ENCODE measurements around the gene C15orf40. TPM values are rescaled to one million over a fixed set of nuclear protein-coding genes. Genes with fewer than 3 reads are reported as not detected.

The C15orf40 gene
- polyA plus RNA-seq, 3 donors from 2014 or later, result 48.1 to 56.5 (median 48.7) TPM

- no peaks in the 10 kb centered on the region for H3K9me3 Mint-ChIP-seq
- H3K4me1 Mint-ChIP-seq, result peaks cover 11 to 16% of the 10 kb centered on the region in 2 donors
- H3K36me3 Mint-ChIP-seq, result no peaks in the 10 kb centered on the region
- no peak overlapping the region for H3K27ac Mint-ChIP-seq
- no peak for DNase-seq
- no peak overlapping the region for H3K4me3 Mint-ChIP-seq
- H3K27me3 Mint-ChIP-seq (ENCODE audit: low read depth in 3 of 3), result peaks cover 0 to 2% (median 0%) of the 10 kb centered on the region in 3 donors
These were observed 30.5 kb downstream of the C15orf40 start for GRCh38 chr15:82980981-82981380.

DNA sequence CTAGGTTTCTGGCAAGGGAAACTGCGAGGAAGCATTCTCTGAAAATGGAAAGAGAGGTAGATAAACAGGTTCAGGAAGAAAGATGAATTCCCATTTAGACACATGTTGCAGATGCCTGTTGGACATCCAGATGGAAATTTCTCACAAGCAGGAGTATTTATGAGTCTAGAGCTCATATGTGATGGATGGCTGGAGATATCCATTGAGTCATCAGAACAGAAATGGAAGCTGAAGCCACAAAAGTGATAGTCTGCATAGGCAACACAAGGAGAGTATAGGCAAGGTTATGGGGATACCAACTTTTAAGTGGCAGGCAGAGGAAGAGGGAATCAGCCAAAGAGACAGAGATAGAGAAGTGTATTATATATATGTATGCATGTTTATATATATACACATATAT lies 31.7 kb downstream of the C15orf40 start:
- Mint-ChIP-seq H3K27me3 (ENCODE audit: low read depth in 3 of 3) (no peaks in the 10 kb centered on the region), H3K27ac (no peak overlapping the region), H3K4me1 (peaks cover 1 to 4% of the 10 kb centered on the region in 2 donors), H3K9me3 (no peaks in the 10 kb centered on the region), H3K36me3 (no peaks in the 10 kb centered on the region), H3K4me3 (no peak overlapping the region)
- no peak for DNase-seq

- no peaks in the 10 kb centered on the region for H3K27me3 Mint-ChIP-seq (ENCODE audit: low read depth in 3 of 3)
- no peak overlapping the region for H3K4me3 Mint-ChIP-seq
- H3K9me3 Mint-ChIP-seq, result no peaks in the 10 kb centered on the region
- H3K27ac Mint-ChIP-seq, result no peak overlapping the region
- H3K36me3 Mint-ChIP-seq, result no peaks in the 10 kb centered on the region
- peaks cover 0 to 1% of the 10 kb centered on the region in 2 donors for H3K4me1 Mint-ChIP-seq
- no peak for DNase-seq
These were observed 33.0 kb downstream of the C15orf40 start for GRCh38 chr15:82978438-82978837.

DNA sequence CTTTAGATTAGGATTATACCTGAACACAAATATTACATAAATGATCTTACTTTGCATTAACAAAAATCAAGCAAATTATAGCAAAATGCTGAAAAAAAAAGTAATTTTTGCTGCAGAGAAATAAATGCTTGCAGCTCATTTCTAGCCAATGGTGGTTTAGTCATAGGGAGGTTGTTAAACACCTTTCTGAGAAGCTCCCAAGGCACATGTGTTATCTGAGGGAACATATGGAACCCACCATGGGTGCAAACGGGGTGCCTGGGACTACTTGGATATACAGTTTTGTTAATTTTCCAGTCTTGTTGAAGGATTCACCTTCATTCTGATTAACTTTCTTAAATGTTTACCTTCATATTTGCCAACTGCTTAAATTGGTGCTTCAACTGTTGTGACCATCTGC lies 34.4 kb downstream of the C15orf40 start:
- no peaks in the 10 kb centered on the region for H3K9me3 Mint-ChIP-seq
- H3K4me1 Mint-ChIP-seq, result peaks cover 0 to 1% of the 10 kb centered on the region in 2 donors
- no peak overlapping the region for H3K4me3 Mint-ChIP-seq
- H3K27ac Mint-ChIP-seq, result no peak overlapping the region
- DNase-seq, result no peak
- H3K27me3 Mint-ChIP-seq (ENCODE audit: low read depth in 3 of 3), result no peaks in the 10 kb centered on the region
- no peaks in the 10 kb centered on the region for H3K36me3 Mint-ChIP-seq

DNA sequence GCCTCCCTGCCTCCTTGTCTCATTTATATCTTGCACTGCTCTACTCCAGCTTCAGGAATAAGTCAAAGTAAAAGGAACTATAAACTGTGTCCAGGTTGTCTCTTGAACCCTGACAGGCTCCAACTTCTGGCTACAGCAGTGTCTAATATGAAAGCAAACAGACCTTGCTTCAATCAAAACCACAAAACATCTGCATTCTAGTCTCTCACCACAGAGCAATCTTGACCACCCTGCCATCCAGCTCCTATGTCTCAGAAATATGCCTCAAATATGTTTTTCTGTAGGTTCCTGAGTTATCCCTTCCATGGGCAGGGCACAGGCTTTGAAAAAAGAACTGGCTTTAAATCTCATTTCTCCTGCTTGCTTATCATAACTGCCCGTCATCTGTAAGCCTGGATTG lies 38.4 kb downstream of the C15orf40 start:
- no peaks in the 10 kb centered on the region for H3K27me3 Mint-ChIP-seq (ENCODE audit: low read depth in 3 of 3)
- H3K27ac Mint-ChIP-seq, result no peak overlapping the region
- no peaks in the 10 kb centered on the region for H3K9me3 Mint-ChIP-seq
- DNase-seq, result no peak
- H3K4me3 Mint-ChIP-seq, result no peak overlapping the region
- H3K4me1 Mint-ChIP-seq, result peaks cover 0 to 1% of the 10 kb centered on the region in 2 donors
- no peaks in the 10 kb centered on the region for H3K36me3 Mint-ChIP-seq

DNA sequence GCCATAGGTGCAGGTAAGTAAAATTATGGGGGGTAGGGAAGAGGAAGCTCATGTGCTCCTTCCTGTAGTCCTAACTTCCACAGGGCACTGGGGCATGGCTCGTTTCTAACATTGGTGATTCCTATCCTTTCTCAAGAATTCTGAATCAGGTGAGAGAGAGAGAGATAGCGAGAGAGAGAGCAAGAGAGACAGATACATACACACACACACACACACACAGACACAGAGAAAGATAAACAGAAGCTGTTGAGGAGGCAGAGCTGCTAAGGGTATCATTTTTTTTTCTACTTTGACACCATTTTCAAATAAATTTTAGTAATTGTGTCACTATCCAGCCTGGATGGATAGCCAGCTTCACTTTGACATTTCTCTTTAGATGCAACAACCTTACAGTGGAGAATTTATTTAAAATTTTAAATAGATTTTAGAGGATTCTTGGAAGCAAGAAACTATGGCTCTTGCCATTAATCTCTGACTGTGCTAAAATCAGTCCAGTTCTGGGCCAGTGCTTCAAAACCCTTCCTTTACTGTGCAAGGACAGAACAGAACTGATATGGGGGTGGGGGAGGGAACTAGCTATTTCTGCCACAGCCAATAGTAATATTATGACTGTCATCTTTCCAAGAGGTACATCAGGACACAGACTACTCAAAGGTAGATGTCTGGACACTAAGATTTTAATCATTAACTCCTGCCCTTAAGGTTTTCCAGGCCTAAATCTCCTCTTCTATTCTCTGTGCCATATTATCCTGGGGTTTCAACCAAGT lies 40.0 kb downstream of the C15orf40 start:
- Mint-ChIP-seq H3K4me3 (no peak overlapping the region), H3K36me3 (no peaks in the 10 kb centered on the region), H3K27me3 (ENCODE audit: low read depth in 3 of 3) (no peaks in the 10 kb centered on the region), H3K9me3 (peaks cover 0 to 2% (median 0%) of the 10 kb centered on the region in 6 donors), H3K4me1 (peaks cover 5 to 8% of the 10 kb centered on the region in 2 donors), H3K27ac (no peak overlapping the region)
- DNase-seq, result no peak

DNA sequence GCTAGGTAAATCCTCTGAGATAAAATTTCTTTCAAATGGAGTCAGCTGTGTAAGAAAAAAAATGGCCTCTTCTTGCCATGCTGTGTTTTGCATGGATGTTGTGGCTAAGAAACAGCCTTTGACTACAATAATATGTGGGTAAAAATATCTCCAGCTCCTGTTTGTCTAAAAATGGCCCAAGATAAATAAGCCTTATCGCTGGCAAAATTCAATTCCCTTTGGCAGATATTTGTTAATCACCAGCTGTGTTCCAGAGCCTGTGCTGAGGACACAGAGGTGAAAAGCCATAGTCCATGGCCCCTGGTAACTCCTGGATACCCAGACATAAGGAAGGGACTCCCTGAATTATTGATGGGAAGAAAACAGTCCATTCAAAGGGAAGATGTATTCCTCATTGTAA lies 40.7 kb downstream of the C15orf40 start:
- Mint-ChIP-seq H3K27me3 (ENCODE audit: low read depth in 3 of 3) (no peaks in the 10 kb centered on the region), H3K36me3 (no peaks in the 10 kb centered on the region), H3K27ac (no peak overlapping the region), H3K4me1 (peaks cover 12 to 14% of the 10 kb centered on the region in 2 donors), H3K9me3 (peaks cover 0 to 2% (median 0%) of the 10 kb centered on the region in 6 donors), H3K4me3 (no peak overlapping the region)
- DNase-seq, result no peak

DNA sequence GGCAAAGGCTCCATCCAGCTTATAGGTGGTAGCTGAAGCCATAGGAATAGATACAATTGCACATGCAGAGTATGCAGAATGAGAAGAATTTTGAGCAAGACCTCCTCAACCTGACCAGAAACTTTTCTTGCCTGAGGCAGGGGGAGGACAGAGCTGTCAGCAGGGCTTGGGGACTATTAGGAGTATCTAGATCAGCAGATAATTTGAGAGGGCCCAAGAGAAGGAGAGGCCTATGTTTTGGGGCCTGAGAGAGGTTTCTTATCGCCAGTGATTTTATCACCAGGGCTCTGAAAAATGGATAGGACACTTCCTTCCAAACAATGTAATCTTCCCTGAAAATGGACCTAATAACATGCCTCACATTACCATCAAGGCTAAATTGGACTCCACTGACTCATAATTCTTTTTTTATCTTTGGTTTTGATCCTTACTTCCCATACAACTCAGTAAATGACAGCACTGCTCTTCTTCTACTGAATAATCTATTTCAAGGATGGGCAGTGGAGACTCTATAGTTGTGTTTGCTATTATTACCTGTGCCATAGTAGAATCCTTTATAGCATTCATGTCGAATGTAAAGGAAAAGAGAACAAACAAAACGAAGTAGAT lies 41.3 kb downstream of the C15orf40 start:
- Mint-ChIP-seq H3K27me3 (ENCODE audit: low read depth in 3 of 3) (no peaks in the 10 kb centered on the region), H3K4me1 (peaks cover 12 to 13% of the 10 kb centered on the region in 2 donors), H3K36me3 (no peaks in the 10 kb centered on the region), H3K27ac (no peak overlapping the region), H3K9me3 (peaks cover 0 to 2% (median 0%) of the 10 kb centered on the region in 6 donors), H3K4me3 (no peak overlapping the region)
- DNase-seq, result no peak

DNA sequence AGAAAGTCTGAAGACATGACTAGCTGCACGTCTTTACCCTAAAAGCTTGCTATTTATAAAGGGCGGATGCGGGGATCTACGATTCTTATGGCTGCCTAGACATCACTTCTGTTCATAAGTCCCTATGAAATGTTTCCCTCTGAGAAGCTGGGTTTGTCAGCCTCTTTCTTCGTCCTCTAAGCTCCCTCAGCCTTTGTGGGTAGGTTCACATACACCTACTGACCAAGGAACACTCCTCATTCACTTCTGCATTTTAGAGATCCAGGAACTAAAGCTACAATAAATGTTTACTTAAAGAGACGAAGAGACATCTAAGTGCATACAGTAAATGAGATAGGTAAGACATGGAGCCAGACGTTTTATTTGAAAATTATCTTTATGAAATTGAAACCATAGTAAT lies 42.1 kb downstream of the C15orf40 start:
- H3K4me1 Mint-ChIP-seq, result peaks cover 12 to 13% of the 10 kb centered on the region in 2 donors
- H3K4me3 Mint-ChIP-seq, result no peak overlapping the region
- DNase-seq, result no peak
- H3K27me3 Mint-ChIP-seq (ENCODE audit: low read depth in 3 of 3), result no peaks in the 10 kb centered on the region
- no peak overlapping the region for H3K27ac Mint-ChIP-seq
- no peaks in the 10 kb centered on the region for H3K36me3 Mint-ChIP-seq
- peaks cover 0 to 2% (median 0%) of the 10 kb centered on the region in 6 donors for H3K9me3 Mint-ChIP-seq

DNA sequence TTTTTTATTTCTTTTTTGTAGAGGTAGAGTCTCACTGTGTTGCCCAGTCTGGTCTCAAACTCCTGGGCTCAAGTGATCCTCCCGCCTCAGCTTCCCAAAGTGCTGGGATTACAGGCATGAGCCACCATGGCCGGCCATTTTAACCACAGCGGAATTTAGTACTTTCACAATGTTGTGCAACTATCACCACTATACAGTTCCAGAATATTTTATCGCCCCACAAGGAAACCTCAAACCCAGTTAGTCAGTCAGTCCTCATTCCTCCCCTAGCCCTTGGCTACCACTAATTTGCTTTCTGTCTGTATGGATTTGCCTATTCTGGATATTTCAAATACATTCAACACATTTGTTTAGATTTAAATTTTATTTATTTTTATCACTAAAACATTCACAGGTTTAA lies 43.4 kb downstream of the C15orf40 start:
- no peak overlapping the region for H3K27ac Mint-ChIP-seq
- no peak for DNase-seq
- no peaks in the 10 kb centered on the region for H3K27me3 Mint-ChIP-seq (ENCODE audit: low read depth in 3 of 3)
- H3K9me3 Mint-ChIP-seq, result peaks cover 0 to 2% (median 0%) of the 10 kb centered on the region in 6 donors
- H3K36me3 Mint-ChIP-seq, result no peaks in the 10 kb centered on the region
- H3K4me3 Mint-ChIP-seq, result no peak overlapping the region
- H3K4me1 Mint-ChIP-seq, result peaks cover 12 to 13% of the 10 kb centered on the region in 2 donors

DNA sequence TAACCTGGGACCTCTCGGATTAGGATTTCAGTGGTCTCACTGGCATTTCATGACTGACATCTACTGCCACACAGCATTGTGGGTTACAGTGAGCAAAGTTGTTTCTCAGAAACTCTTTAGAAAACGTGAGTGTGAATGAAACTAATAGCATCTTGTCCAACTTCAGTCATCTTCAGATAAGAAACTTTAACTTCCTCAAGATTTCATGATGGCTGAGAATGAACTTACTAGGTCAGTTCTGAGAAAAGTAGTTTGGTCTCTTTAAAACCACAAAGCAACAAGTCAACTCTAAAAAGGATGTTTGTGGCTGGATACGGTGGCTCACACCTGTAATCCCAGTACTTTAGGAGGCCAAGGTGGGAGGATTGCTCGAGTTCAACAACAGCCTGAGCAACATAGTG lies 44.8 kb downstream of the C15orf40 start:
- H3K4me3 Mint-ChIP-seq, result peak overlapping the region in 2 of 5 donors; percentile 21 to 28
- H3K36me3 Mint-ChIP-seq, result no peaks in the 10 kb centered on the region
- H3K27me3 Mint-ChIP-seq (ENCODE audit: low read depth in 3 of 3), result no peaks in the 10 kb centered on the region
- no peak for DNase-seq
- peak overlapping the region in 4 of 6 donors; percentile 6 to 60 (median 34) for H3K27ac Mint-ChIP-seq
- peaks cover 0 to 2% (median 0%) of the 10 kb centered on the region in 6 donors for H3K9me3 Mint-ChIP-seq
- peaks cover 12 to 13% of the 10 kb centered on the region in 2 donors for H3K4me1 Mint-ChIP-seq

- H3K27ac Mint-ChIP-seq, result no peak overlapping the region
- H3K9me3 Mint-ChIP-seq, result peaks cover 0 to 2% (median 0%) of the 10 kb centered on the region in 6 donors
- DNase-seq, result no peak
- peaks cover 0 to 1% (median 0%) of the 10 kb centered on the region in 3 donors for H3K27me3 Mint-ChIP-seq (ENCODE audit: low read depth in 3 of 3)
- no peak overlapping the region for H3K4me3 Mint-ChIP-seq
- H3K36me3 Mint-ChIP-seq, result peaks cover 0 to 2% (median 0%) of the 10 kb centered on the region in 3 donors
- peaks cover 12 to 13% of the 10 kb centered on the region in 2 donors for H3K4me1 Mint-ChIP-seq
These were observed 46.5 kb downstream of the C15orf40 start for GRCh38 chr15:82964890-82965289.

- Mint-ChIP-seq H3K27me3 (ENCODE audit: low read depth in 3 of 3) (peaks cover 0 to 1% (median 0%) of the 10 kb centered on the region in 3 donors), H3K4me3 (no peak overlapping the region), H3K27ac (no peak overlapping the region), H3K36me3 (peaks cover 0 to 3% (median 3%) of the 10 kb centered on the region in 3 donors), H3K9me3 (peaks cover 0 to 2% (median 0%) of the 10 kb centered on the region in 6 donors), H3K4me1 (peaks cover 12 to 13% of the 10 kb centered on the region in 2 donors)
- no peak for DNase-seq
These were observed 47.7 kb downstream of the C15orf40 start for GRCh38 chr15:82963471-82964341.
